Uterus (tissue), 4 donors: ENCODE data around the gene NGLY1. TPM values are rescaled to one million over a fixed set of nuclear protein-coding genes. Genes with fewer than 3 reads are reported as not detected.

Experiments used
- DNase-seq, 2 donors: peaks; one replicate each; pipeline ENCODE4 v3.0.0-alpha.2; 2019 to 2020
- H3K27ac ChIP-seq, 2 donors: fragments of 200-600 bp; sonication (generic); 1 replicate in 1 of 2; 2 replicates in 1 of 2; pipeline ENCODE4 v1.5.1; 2016 to 2018
- H3K27me3 ChIP-seq, 2 donors: fragments of 200-600 bp; sonication (generic); one replicate each; pipeline ENCODE4 v1.5.1; 2018 to 2019; ENCODE audit warnings: control low read depth in 1 of 2
- H3K36me3 ChIP-seq, 2 donors: fragments of 200-600 bp; sonication (generic); one replicate each; pipeline ENCODE4 v1.5.1; 2019; ENCODE audit warnings: control low read depth in 1 of 2
- H3K4me1 ChIP-seq, 2 donors: fragments of 200-600 bp; sonication (generic); one replicate each; pipeline ENCODE4 v1.5.1; 2018 to 2019; ENCODE audit warnings: control low read depth in 1 of 2
- H3K4me3 ChIP-seq, 2 donors: fragments of 200-600 bp; sonication (generic); 1 replicate in 1 of 2; 2 replicates in 1 of 2; pipeline ENCODE4 v1.5.1; 2018 to 2019; ENCODE audit warnings: mild to moderate bottlenecking in 1 of 2
- H3K9me3 ChIP-seq, 2 donors: fragments of 200-600 bp; sonication (generic); one replicate each; pipeline ENCODE4 v1.5.1; 2019; ENCODE audit warnings: control low read depth in 1 of 2
- CTCF ChIP-seq, 4 experiments: fragments of 200-600 bp in 2 of 4; fragments of 450-650 bp in 2 of 4; sonication (generic) in 2 of 4; IDR thresholded peaks; one replicate each; pipeline ENCODE4 v1.5.1; 2016 to 2019; ENCODE audit warnings: antibody characterized with exemption in 4 of 4, mild to moderate bottlenecking in 2 of 4, moderate library complexity in 1 of 4
- POLR2A ChIP-seq, 2 donors: fragments of 450-650 bp; IDR thresholded peaks; one replicate each; pipeline ENCODE4 v1.6.1; 2016; ENCODE audit warnings: antibody characterized with exemption in 2 of 2, mild to moderate bottlenecking in 1 of 2, moderate library complexity in 1 of 2
- intact Hi-C: fragments of 100-400 bp; cut with DNase I; formaldehyde crosslinking; loops from one replicate; pipeline ENCODE4 v1.15.1; 2023; ENCODE audit warnings: low total_unique reads
- total RNA-seq, 4 donors: library from RNA; depleted of rRNA in 3 of 4; stranded (reverse); fragments of >200 nt in 3 of 4; gene quantifications; one replicate each; pipeline versions ENCODE4 v1.1.0 to v1.2.4, GENCODE V29; 2014 to 2023
- donor health status: DM: yes; HTN: yes; CAD: no.

NGLY1 gene
- total RNA-seq, 4 donors from 2014 or later = 7.4 to 59.2 (median 30.3) TPM

- Histone ChIP-seq H3K4me3 (no peak overlapping the region), H3K4me1 (no peaks in the 10 kb centered on the region), H3K27me3 (no peaks in the 10 kb centered on the region), H3K27ac (no peak overlapping the region), H3K36me3 (no peaks in the 10 kb centered on the region), H3K9me3 (no peaks in the 10 kb centered on the region)
- TF ChIP-seq POLR2A (IDR thresholded peaks at IDR 0.05) (no peak), CTCF (IDR thresholded peaks at IDR 0.05) (no peak)
- no peak for DNase-seq
- intact Hi-C loops = no loop called here
These were observed 2.0 kb downstream of the NGLY1 start for GRCh38 chr3:25781145-25781757.

GRCh38 chr3:25780618-25781017, 2.6 kb downstream of the NGLY1 start:
- TF ChIP-seq CTCF (IDR thresholded peaks at IDR 0.05) = no peak
- no peak for TF ChIP-seq POLR2A (IDR thresholded peaks at IDR 0.05)
- Histone ChIP-seq H3K4me3 (no peak overlapping the region), H3K27ac (no peak overlapping the region), H3K36me3 (no peaks in the 10 kb centered on the region), H3K4me1 (no peaks in the 10 kb centered on the region), H3K9me3 (no peaks in the 10 kb centered on the region), H3K27me3 (no peaks in the 10 kb centered on the region)
- intact Hi-C loops = no loop called here
- no peak for DNase-seq

GRCh38 chr3:25775936-25776335, 7.3 kb downstream of the NGLY1 start:
- Histone ChIP-seq H3K27ac (no peak overlapping the region), H3K4me1 (no peaks in the 10 kb centered on the region), H3K27me3 (no peaks in the 10 kb centered on the region), H3K36me3 (no peaks in the 10 kb centered on the region), H3K4me3 (no peak overlapping the region), H3K9me3 (no peaks in the 10 kb centered on the region)
- intact Hi-C loops = no loop called here
- TF ChIP-seq POLR2A (IDR thresholded peaks at IDR 0.05) (no peak), CTCF (IDR thresholded peaks at IDR 0.05) (no peak)
- DNase-seq = no peak

- no peak overlapping the region for H3K27ac ChIP-seq
- no peaks in the 10 kb centered on the region for H3K9me3 ChIP-seq
- H3K36me3 ChIP-seq = no peaks in the 10 kb centered on the region
- TF ChIP-seq POLR2A (IDR thresholded peaks at IDR 0.05) (no peak), CTCF (IDR thresholded peaks at IDR 0.05) (no peak)
- DNase-seq = no peak
- no peaks in the 10 kb centered on the region for H3K27me3 ChIP-seq
- intact Hi-C loops = no loop called here
- no peak overlapping the region for H3K4me3 ChIP-seq
- H3K4me1 ChIP-seq = no peaks in the 10 kb centered on the region
These were observed 14.4 kb downstream of the NGLY1 start for GRCh38 chr3:25768851-25769250.

GRCh38 chr3:25751725-25752124, 31.5 kb downstream of the NGLY1 start:
- no peak for TF ChIP-seq CTCF (IDR thresholded peaks at IDR 0.05)
- no peak for TF ChIP-seq POLR2A (IDR thresholded peaks at IDR 0.05)
- DNase-seq = no peak
- Histone ChIP-seq H3K4me3 (no peak overlapping the region), H3K27me3 (no peaks in the 10 kb centered on the region), H3K9me3 (no peaks in the 10 kb centered on the region), H3K4me1 (no peaks in the 10 kb centered on the region), H3K36me3 (no peaks in the 10 kb centered on the region), H3K27ac (no peak overlapping the region)
- intact Hi-C loops = no loop called here
